Measurements from ENCODE around the gene PUSL1.
"Not testable (repeated sequence)": the region's sequence is repeated elsewhere in the genome, so short reads cannot be mapped to it uniquely, and the experiment has no call there.

PUSL1 gene

DNA sequence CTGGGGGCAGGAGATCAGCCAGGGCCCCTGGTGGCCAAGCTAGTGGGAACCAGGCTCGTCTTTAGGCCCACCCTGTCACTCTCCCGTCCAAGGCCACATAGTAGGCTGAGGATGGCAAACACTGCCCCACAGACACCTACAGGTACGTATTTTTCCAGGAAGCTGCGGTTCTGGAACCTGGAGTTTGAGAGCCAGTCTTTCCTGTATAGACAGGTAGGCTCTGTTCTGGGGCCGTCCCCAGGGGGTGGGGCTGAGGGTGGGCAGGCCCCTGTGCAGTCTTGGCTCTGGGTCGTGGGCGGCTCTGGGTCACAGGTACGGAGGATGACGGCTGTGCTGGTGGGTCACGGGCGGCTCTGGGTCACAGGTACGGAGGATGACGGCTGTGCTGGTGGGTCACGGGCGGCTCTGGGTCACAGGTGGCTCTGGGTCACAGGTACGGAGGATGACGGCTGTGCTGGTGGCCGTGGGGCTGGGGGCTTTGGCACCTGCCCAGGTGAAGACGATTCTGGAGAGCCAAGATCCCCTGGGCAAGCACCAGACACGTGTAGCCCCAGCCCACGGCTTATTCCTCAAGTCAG, 2.2 kb downstream of the PUSL1 start:
- no peak for DNase-seq (ENCODE audit: low read depth)

- DNase-seq (ENCODE audit: low read depth): no peak
These were observed 3.0 kb downstream of the PUSL1 start for GRCh38 chr1:1311107-1312104.

DNA sequence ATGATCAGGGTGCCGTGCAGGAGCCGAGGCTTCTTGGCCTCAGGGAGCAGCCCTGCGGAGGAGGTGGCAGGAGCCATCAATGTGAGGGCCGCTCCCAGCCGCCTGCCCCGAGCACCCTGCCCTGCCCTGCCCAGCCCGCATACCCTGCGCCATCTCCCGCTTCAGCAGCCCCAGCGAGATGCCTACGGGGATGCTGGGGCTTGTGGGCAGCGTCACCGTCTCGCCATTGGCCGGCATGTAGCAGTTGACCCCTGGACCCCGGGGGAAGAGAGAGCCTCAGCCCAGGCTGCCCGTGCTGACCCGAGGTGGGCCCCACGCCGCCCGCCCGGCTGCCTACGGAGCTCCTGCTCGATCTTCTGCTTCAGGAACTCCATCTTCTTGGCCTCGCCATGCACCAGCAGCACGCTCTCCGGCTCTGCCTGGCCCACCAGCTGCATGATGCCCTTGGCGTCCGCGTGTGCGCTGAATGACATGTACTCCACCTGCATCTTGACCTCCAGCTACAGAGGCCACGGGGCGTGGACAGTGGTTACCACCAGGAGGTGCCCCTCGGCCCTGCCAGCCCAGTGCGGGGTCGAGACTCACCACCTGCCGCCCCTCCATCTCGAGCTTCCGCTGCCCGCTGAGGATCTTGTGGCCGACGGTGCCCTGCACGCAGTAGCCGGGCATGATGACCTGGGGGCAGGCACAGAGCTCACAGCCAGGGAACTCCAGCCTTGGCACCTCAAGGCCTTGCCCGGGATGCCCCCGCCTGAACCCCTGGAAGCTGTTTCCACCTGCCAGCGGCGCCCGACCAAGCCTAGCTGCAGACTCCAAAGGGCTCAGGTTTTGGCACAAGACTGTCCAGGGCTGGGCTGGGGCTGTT, 4.3 kb downstream of the PUSL1 start:
- no peak for DNase-seq (ENCODE audit: low read depth)

DNA sequence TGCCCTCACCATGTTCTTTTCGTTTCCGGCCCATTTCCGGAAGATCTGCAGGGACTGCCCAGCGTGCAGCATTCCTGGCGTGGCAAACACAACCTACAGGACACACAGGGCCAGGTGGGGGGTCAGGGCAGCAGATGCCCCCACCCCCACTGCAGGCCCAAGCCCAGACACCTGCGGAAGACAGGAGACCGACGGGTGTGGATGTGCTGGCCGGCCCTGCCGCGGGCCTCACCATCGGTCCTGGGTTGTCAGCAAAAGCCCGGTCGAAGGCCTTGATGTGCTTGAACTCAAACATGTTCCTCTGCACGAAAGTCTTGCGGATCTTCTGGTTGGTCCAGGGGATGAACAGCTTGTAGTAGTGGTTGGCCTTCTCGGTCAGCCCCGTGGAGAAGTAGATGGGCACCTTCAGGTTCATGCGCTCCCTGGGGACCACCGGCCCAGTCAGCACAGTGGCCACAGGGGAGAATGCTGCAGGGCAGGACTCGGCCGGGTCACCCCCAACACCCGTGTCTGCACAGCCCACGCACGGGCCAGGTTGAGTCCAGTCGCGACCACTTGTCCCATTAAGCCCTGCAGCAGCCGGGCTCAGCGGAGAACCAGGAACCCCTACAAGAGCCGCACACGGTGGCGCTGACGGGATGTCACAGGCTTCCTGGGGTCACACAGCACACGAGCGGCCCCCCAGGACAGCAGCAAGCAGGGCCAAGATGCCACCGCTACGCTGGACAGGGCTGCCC, 5.3 kb downstream of the PUSL1 start:
- DNase-seq (ENCODE audit: low read depth): no peak

DNA sequence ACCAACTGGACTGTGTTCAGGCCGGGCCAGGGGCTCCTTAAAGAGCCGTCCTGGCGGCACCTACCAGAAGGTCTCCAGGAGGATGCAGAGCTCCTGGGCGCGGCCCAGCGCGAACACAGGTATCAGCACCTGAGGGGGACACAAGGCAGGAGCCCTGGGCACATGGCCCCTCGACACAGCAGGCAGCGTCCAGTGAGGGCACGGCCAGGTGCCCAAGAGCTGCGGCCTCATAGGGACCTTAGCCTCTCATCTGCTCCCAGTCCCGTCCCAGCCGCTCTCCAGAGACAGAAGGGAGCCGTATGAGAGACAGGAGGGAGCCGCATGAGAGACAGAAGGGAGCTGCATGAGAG, 5.8 kb downstream of the PUSL1 start:
- DNase-seq (ENCODE audit: low read depth): no peak

DNA sequence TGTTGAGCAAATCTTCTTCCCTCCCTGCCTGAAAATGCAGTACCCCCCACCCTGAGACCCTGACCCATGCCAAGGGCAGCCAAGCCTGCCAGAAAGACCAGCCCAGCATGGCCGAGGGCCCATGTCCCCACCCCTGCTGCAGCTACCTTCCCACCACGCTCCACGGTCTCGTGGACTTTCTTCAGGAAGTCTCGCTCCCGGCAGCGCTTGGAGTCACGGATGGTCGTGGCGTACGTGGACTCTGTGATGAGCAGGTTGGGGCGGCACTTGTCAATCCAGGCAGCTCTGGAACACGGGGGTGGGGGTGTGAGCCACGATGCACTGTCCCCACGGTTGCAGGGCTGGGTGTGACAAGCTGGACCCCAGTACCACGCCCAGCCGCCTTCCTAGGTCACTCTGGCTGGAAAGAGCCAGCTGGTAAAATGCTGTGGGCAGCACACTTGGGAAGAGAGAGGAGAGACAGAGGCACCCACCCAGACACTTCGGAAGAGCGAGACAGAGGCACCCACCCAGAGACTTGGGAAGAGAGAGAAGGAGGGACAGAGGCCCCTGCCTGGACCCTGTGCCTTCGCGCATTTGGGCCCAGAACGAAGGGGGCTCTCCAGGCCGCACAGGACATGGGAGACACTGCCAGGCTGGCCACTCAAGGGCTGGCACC, 6.4 kb downstream of the PUSL1 start:
- no peak for DNase-seq (ENCODE audit: low read depth)

- no peak for DNase-seq (ENCODE audit: low read depth)
These were observed 7.1 kb downstream of the PUSL1 start for GRCh38 chr1:1315435-1315954.

DNA sequence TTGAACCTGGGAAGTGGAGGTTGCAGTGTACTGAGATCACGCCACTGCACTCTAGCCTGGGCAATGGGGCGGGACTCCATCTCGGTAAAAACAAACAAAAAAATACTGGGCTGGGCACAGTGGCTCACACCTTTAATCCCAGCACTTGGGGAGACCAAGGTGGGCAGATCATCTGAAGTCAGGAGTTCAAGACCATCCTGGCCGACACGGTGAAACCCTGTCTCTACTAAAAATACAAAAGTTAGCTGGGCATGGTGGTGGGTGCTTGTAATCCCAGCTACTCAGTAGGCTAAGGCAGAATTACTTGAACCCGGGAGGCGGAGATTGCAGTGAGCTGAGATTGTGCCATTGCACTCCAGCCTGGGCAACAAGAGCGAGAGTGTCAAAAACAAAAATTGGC, 7.8 kb downstream of the PUSL1 start:
- not testable (repeated sequence) for DNase-seq (ENCODE audit: low read depth)

DNA sequence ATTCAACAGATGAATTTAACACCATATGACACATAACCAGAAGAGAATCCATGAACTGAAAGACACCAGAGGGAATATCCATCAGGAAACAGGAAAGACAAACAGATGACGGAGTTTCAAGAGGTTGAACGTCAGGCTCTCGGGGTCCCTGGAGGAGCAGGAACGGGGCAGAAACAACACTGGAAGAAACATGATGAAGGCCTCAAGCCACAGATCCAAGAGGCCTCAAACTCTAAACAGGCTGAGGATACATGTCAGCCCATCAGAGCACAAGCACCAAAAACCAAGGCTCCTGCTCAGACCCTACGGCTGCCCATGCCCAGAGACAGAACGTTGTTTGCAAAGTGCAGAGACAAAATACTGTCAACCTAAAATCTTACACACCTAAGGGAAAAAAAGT, 9.0 kb downstream of the PUSL1 start:
- no peak for DNase-seq (ENCODE audit: low read depth)

DNA sequence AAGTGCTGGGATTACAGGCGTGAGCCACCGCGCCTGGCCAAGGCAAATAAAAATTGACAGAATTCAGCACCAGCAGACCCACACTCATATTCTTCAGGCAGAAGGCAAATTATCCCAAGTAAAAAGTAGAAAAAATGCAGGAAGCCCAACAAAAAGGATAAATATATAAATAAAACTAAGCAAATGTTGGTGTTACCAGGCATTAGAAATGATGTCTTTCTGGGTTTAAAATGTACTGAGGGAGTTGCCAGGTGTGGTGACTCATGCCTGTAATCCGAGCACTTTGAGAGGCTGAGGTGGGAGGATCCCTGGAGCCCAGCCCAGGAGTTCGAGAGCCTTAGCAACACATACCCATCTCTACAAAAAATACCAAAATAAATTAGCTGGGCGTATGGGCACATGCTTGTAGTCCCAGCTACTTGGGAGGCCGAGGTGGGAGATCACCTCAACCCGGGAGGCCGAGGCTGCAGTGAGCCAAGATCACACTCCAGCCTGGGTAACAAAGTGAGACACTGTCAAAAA, 9.8 kb downstream of the PUSL1 start:
- DNase-seq (ENCODE audit: low read depth): no peak

DNA sequence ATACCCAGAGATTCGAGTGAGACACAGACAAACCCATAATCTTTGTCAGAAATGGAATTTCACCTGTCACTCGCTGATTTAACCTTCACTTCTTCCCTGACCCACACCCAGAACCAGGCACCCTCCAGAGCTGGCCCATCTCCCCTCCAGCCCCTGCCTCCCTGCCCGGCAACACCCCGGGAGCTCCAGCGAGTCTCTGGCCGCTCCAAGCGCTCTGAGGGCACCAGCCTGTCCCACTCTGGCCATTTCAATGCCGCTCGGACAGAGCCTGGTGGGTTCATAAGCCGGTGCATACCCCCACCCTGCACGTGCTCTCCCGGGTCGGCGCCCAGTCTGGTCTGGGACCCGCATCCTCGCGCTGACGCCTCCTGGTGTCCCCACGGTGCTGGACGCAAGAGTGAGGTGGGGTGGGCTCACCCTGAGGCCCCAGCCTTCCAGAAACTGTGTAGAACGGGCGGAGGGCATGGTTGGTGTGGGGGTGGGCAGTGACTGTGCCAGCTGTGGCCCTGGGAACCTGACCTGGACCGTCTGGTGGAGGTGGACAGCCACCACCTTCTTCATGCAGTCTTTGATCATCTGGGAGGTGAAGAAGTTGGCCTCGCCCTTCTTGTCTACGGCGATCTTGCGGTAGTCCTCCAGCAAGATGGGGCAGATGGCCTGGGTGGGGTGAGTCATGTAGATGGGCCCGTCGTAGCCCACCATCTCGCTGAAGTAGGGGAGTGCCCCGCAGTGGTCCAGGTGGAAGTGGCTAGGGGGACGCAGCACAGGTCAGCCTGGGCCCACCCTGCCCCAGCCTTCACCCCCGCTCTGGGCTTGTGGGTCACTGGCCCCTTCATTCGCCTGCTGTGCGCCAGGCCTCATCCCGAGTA, 10.6 kb downstream of the PUSL1 start:
- no peak for DNase-seq (ENCODE audit: low read depth)

DNA sequence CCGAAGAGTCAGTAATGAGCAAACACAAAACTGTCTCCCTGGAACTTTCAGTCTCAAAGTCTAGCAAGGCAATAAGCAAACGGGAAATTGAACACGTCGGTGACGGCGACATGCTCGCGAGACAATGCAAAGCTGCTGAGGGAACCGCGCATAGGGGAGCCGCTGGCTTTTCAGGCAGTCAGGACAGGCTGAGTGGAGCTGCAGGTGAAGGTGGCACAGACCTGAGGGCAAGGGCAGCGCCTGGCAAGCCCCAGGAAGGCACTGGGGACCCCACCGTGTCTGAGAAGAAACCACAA, 11.2 kb downstream of the PUSL1 start:
- no peak for DNase-seq (ENCODE audit: low read depth)

- no peak for DNase-seq (ENCODE audit: low read depth)
These were observed 12.5 kb downstream of the PUSL1 start for GRCh38 chr1:1320666-1321448.

DNA sequence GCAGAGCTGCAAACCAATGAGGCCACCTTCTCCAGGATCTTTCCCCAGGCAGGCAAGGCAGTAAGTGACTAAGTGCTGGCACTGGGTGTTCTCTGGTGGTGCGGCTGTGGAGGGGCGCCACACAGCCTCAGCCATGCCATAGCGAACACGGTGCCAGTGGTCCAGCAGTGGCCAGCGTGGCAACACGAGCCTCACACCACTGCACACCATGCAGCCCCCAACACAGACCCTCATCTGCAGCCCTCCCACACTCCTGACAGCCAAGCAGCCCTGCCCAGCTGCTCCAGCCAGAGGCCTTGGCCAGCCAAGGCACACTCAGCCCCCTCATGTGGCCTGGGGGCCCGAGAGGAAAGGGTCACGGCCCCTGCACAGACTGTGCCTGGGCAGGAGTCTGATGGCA, 13.1 kb downstream of the PUSL1 start:
- DNase-seq (ENCODE audit: low read depth): no peak

DNA sequence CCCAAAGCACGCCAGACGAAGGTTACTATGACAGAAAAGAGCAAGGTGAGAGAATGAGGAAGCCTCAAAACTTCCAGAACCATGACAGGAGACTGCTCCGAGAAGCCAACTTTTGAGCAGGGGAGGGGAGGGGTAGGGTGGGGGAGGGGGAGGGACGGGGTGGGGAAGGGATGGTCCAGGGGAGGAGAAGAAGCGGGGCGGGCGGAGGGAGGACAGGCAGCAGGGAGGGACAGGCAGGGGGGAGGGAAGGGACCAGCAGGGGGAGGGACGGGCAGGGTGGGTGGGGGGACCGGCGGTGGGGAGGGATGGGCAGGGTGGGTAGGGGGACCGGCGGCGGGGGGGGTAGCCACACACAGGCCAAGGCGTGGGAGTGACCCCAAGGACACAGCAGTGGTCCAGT, 14.0 kb downstream of the PUSL1 start:
- no peak for DNase-seq (ENCODE audit: low read depth)

- DNase-seq (ENCODE audit: low read depth): no peak
These were observed 14.6 kb downstream of the PUSL1 start for GRCh38 chr1:1322952-1323351.

DNA sequence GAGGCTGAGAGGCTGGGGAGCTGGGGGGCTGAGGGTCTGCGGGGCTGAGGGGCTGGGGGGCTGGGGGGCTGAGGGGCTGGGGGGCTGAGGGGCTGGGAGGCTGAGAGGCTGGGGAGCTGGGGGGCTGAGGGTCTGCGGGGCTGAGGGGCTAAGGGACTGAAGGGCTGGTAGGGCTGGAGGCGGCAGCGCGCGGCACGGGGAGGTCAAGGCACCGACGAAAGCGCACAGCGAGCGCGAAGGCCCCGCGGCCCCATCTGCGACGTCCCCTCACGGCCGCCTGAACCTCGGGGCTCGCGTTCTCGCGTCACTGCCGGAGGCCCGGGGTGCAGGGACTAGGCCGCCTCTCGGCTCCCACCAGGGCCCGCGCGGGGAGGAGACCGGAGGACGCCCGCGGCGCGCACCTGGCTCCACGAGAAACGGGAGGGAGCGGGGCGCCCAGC, 15.7 kb downstream of the PUSL1 start:
- no peak for DNase-seq (ENCODE audit: low read depth)

GRCh38 chr1:1324524-1325287, 16.3 kb downstream of the PUSL1 start, which contains the start of the genes CPTP and INTS11:
Gene CPTP (plus strand): TSS chr1:1324802. CDS start chr1:1326911, 2,109 bp downstream.
Gene INTS11 (minus strand): TSS chr1:1324660. CDS start chr1:1324608, 52 bp downstream.
- peak; percentile 91 for DNase-seq (ENCODE audit: low read depth)

Data from stimulated activated CD8-positive, alpha-beta memory T cell treated with anti-CD3 and anti-CD28 coated beads, Interleukin-15, amount 100 ng/mL, for 1 hour (primary cell).